ENCODE measurements around the gene CD48. TPM values are rescaled to one million over a fixed set of nuclear protein-coding genes. Genes with fewer than 3 reads are reported as not detected.

The CD48 gene, protein sequence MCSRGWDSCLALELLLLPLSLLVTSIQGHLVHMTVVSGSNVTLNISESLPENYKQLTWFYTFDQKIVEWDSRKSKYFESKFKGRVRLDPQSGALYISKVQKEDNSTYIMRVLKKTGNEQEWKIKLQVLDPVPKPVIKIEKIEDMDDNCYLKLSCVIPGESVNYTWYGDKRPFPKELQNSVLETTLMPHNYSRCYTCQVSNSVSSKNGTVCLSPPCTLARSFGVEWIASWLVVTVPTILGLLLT
- polyA plus RNA-seq (ENCODE audit: insufficient read length in 4 of 4): 1 to 10 TPM in 3 of 4 donors, under 1 TPM in 1; 0.66 to 2.6 (median 1.5) TPM

DNA sequence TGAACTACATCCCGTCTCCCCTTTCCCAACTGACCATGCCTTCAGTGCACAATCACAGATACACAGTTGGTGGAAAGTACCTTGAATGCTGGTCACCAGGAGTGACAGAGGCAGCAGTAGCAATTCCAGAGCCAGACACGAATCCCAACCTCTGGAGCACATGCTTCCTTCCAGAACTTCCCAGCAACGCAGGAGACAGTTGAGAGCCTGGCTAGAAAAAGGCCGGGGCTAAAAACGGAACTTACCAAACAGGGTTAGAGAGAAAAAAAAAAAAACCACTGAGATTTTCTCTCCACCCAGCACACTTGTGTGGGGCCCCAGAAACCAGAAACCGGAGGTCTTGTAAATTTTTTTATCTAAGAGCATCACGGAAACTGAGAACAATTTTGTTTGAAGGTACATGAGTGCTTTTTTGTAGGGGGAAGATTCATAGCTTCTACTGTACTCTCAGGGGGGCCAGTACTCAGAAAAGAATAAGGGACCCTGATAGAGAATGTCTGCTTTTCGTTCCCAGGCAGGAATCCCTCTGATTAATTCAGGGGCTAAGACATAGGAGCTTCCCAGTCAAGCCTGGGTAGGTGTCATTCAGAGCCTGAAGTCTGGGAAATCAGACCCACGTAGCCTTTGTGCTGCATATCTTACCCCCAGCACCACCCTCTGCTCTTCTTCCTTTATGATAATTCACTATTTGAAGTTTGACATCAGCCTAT is at the start of gene CD48:
TSS of gene CD48 (minus strand) at position 221 of the 710 bp plus-strand sequence. CDS start at position 162, 59 bp downstream.
- DNase-seq (ENCODE audit: low read depth in 4 of 4, low spot score in 2 of 4): no peak

DNA sequence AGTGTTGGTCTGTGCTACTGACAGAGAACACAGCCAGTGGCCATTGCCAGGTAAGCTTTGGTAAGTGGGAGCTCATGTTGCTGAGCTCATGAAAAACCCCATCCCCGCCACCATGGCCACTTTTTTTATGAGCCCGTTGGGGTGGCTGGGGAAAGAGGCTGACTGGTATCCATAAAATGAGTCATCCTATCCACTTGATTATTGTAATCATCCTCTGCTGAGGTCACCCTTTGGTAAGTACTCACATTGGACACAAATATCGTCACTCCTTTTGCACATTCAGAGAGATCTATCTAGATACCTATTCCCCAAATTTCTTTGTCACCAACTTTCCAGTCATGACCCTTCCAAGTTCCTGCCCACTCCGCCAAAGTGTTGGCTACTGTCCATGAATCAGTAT is 49.4 kb upstream of the CD48 start:
- no peak for DNase-seq (ENCODE audit: low read depth in 4 of 4, low spot score in 2 of 4)

DNA sequence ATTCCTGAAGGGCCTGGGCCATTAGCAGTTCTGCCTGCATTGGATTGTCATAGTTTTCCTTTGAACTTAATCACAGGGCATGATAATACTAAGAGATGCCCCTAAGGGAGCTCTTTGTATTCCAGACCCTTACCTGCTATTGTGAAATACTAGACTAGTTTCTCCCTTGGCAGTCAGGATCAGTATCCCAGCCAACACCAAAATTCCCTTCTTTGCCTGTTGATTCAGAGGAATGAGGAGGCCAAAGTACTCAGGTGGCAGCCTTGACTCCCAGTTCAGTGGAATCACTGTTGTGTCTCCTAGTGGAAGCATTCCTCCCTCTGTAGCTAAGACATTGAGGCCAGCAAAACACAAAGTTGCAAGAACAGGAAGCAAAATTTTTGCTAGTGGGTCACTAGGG is 48.1 kb upstream of the CD48 start:
- no peak for DNase-seq (ENCODE audit: low read depth in 4 of 4, low spot score in 2 of 4)

DNA sequence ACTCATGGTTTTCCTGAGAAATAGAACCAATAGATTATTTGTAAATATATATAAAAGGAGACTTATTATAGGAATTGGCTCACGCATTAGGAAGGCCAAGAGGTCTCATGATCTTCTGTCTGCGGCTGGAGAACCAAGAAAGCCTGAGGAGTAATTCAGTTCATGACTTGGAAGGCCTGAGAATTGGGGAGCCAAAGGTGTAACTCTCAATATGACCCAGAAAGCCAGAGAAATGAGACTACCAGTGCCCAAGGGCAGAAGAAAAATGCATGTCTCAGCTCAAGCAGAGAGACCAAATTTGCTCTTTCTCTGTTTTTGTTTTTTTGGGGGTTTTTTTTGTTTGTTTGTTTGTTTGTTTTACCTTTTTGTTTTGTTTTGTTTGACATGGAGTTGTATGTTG is 46.9 kb upstream of the CD48 start:
- DNase-seq (ENCODE audit: low read depth in 4 of 4, low spot score in 2 of 4): no peak

DNA sequence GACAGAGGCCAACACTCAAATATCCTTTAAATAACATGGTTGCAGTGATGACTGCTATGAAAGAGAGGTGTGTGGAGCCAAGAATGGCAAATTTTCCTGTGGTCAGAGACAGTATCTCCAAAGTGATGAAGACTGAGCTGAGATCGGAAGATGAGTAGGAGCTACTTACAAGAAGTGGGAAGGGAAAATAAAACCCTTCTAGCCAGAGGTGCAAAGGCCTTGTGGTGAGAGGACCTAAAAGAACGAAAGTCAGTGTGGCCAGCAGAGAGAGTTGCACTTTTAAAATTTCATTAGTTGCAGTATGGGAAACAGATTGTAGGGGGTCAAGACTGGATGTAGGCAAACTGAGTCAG is 45.2 kb upstream of the CD48 start:
- no peak for DNase-seq (ENCODE audit: low read depth in 4 of 4, low spot score in 2 of 4)

DNA sequence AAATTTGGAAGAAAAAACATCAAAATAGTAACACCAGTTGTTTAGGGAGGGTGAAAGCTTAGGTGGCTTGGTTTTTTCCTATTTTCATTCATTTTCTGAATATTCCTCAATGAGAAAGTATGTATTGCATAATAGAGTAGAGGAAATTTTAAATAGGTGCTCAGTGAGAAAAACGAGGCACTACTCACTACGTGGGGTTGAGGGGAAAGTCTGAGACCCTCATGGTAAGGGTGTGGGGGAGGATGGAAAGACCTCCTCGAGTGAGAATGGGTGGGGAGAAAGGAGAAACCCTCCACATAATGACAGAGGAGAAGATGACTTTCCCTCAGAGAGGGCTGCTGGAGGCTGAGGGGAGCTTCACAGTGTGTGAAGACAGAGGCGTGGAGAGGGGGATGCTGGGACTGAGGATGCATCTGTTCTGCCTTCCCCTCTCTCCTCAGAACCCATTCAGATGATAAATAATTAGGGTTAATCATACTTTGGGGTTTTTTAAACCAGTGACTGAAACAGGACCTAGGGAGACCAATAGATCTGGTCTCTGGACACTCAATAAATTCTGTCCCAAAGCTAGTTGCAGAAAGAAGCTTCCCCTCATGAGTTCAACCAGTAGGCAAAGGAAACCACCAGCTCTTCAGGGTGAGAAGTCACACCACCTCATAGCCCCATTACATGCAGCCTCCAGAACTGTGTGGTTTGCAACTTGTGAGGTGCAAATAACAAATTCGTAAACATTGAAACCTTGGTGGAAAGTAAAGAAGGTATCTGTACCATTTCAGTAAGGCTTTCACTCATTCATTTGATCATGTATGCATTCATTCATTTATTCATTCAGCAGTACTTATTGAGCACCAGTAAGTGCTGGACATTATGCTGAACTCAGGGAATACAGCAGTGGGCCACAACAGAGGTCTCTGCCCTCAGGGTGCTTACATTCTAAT is 44.6 kb upstream of the CD48 start:
- DNase-seq (ENCODE audit: low read depth in 4 of 4, low spot score in 2 of 4): no peak

DNA sequence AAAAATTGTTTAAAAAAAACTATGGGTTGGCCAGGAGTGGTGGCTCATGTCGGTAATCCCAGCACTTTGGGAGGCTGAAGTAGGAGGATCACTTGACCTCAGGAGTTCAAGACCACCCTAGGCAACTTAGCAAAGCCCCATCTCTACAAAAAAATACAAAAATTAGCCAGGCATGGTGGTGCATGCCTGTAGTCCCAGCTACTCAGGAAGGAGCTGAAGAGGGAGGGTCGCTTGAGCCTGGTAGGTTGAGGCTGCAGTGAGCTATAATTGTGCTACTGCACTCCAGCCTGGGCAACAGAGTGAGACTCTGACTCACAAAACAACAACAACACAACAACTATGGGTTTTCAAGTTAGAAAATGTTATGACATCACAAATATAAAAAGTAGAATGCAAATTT is 43.8 kb upstream of the CD48 start:
- DNase-seq (ENCODE audit: low read depth in 4 of 4, low spot score in 2 of 4): no peak

DNA sequence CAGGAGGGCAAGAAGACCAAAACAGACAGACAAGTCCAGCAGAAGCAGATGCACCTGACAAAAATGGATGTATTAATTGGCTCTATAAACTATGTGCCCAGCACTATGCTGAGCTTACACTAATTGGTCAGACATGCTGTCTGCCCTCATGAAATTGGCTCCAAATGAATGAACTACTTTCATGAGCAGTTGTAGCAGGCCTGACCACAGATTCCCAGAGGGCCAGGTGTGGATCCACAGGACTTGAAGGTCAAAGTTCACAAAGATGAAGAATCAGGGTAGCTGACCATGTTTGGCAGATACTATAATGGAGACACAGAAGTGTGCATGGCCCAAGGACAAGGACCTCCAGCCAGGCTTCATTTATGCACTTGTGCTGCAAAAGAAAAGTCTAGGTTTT is 42.0 kb upstream of the CD48 start:
- DNase-seq (ENCODE audit: low read depth in 4 of 4, low spot score in 2 of 4): no peak

DNA sequence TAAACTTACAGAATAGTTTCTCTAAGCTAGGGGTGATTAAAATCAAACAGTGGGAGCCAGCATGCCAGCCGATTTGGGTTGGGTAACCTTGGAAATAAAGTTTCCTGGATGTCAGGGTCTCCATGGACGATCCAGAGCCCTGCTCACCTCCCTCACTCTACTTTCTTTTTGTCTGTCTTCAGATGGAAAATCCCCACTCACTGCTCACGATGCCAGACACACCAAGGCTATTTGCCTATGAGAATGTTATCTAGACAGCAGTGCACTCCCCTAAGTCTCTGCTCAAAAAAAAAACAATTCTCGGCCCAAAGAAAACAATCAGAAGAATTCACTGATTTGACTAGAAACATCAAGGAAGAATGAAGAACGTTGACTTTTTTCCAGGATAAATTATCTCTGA is 41.3 kb upstream of the CD48 start:
- no peak for DNase-seq (ENCODE audit: low read depth in 4 of 4, low spot score in 2 of 4)

DNA sequence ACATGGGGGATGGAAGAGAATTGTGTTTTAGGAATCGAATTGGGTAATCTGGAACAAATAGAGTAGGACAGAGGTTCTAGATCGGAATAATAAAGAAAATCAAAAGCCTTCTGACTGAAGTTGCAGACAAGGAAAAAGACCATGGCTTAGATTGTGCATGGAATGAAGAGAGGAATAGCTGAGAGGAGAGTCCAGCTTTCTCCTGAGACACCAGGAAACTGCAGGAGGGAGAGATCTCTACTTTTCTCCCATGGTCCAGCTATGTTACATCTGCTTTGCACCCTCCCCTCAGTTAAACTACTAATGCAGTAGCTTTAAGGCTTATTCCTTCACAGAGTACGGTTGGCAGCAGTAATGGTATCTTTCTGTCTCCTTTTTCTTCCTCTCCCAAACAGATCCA is 40.8 kb upstream of the CD48 start:
- no peak for DNase-seq (ENCODE audit: low read depth in 4 of 4, low spot score in 2 of 4)

DNA sequence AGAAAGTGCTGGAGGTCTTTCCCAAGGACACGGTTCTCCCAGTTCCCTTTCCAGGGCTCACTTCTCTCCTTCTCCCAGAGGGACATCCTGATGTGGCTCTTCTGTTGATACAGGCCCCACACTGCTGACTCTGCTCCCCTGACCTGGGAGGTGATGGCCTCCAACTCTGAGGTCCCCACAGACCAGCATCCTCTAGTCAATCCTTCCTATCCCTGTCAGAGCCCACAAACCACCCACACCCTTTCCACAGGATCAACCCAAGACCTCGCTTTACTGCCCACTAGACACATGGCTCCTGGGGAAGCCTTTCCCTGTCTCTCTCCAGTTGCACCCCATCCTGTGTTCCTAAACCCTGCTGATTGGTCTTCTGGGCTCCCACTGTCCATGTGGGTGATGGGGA is 39.0 kb upstream of the CD48 start:
- no peak for DNase-seq (ENCODE audit: low read depth in 4 of 4, low spot score in 2 of 4)

DNA sequence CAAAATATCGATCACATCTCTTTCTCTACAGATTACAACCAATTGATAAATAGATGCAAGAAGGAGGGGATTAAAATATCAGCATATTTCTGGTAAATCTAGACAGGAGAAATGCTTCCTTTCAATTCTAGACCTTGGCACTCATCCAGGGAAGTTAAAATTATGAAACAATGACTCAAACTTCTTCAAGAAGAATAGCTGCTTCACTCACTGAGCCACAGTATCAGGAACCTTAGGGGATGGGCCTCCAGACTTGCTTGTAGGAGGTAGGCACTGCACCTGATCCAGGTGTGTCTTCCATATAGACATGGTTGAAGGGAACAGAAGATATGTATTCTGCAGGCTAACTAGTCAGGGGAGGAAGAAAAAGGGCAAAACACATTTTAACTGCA is 37.3 kb upstream of the CD48 start:
- no peak for DNase-seq (ENCODE audit: low read depth in 4 of 4, low spot score in 2 of 4)

DNA sequence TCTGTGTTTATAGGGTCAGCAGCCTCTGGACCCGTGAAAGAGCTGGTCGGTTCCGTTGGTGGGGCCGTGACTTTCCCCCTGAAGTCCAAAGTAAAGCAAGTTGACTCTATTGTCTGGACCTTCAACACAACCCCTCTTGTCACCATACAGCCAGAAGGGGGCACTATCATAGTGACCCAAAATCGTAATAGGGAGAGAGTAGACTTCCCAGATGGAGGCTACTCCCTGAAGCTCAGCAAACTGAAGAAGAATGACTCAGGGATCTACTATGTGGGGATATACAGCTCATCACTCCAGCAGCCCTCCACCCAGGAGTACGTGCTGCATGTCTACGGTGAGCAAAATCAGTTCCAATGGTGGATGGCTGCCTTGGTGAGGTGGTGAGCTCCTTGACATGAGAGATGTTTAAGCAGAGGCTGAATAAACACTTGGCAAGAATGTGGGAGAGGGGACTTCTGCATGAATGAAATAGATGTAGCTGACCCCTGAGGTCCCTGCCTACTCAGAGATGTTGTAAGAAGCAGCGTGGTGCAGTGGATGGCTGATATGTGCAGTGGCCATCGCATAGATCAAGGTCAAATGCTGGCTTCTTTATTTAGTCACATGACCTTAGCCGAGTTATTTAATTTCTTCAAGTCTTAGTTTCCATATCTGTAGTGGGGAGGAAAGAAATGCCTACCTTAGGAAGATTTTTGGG is 36.7 kb upstream of the CD48 start:
- no peak for DNase-seq (ENCODE audit: low read depth in 4 of 4, low spot score in 2 of 4)

DNA sequence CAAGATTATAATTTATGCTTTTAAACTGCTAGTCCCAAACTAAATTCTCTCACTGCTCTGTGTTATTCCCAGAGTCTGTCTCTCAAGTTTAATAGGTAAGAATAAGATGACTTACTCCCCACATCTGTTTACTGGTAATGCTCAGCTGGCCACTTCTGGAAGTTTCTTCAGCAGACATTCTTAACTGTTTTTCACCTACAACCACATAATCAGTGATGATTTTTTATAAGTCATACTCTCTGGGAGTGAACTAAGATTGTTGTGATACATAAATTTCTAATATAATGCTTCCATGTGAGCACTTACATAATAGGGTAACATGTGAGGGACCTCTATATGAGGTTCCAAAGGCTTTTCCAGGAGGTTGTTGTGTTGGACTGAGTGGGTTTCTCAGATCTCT is 36.1 kb upstream of the CD48 start:
- no peak for DNase-seq (ENCODE audit: low read depth in 4 of 4, low spot score in 2 of 4)

DNA sequence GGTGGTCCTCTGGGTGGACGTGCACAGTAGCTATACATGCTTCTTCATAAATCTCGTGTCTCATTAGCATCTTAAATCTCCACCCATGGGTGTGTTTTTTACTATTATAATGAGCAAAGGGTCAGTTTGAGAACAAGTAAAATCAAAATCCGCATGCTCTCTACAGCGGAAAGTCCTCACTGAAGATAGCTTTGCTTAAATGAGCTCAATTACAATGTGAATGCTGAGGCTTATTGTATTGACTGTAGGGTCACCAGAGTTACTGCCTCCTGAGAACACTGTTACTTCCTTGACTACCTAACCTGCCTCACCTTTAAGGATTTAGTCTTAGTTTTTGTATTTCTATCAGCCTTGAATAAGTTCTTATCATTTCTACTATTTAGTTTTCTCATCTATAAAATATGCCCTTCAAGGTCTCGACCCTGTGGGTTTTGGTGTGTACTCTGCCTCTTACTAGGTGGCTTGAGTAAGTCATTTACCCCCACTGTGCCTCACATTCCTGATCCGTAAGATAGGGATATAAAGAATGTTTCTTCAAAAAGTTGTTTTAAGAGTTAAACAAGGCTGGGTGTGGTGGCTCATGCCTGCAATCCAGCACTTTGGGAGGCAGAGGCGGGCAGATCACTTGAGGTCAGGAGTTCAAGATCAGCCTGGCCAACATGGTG is 35.3 kb upstream of the CD48 start:
- DNase-seq (ENCODE audit: low read depth in 4 of 4, low spot score in 2 of 4): no peak

DNA sequence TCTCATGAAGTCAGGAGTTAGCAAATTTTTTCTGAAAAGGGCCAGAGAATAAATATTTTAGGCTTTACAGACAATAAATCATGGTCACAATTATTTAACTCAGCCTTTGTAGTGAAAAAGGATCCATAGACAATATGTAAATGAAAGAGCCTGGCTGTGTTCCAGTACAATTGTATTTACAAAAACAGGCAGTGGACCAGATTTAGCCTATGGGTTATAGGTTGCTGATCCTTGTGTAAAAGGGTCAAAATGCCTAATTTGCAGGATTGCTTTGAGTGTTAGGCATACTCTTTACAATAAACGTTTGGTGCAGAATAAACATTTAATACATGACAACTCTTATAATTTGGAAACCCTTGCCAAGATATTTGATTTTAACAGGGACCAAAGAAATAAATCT is 33.9 kb upstream of the CD48 start:
- no peak for DNase-seq (ENCODE audit: low read depth in 4 of 4, low spot score in 2 of 4)

DNA sequence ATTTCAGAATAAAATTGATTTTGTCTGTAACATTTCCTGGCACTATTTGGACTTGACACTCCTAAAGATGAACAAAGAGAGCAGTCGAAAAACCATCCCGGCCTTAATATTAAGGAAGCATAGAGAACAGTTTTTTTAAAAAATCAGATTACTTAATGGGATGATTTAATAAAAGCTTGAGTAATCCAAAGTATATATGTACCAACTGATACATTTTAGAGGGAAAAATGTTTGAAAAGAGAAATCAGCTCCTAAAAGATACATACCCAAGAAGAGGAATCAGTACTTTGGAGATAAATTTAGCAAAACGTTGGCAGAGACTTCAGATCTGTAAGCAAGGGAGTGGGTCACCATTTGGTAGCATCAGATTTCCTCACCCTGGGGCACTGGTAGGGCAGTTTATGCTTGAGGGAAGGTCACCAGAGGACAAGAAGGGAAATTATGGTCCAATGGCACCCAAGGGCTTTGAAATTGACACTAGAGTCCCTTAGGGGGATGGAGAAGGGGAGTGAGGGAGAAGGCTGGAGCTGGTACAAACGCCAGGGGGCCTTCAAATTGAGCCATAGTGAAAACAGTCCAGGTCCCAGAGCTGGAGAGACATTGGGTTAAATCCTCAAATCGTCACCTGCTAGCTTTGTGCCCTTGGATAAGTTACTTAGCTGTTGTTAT is 33.4 kb upstream of the CD48 start:
- DNase-seq (ENCODE audit: low read depth in 4 of 4, low spot score in 2 of 4): no peak

DNA sequence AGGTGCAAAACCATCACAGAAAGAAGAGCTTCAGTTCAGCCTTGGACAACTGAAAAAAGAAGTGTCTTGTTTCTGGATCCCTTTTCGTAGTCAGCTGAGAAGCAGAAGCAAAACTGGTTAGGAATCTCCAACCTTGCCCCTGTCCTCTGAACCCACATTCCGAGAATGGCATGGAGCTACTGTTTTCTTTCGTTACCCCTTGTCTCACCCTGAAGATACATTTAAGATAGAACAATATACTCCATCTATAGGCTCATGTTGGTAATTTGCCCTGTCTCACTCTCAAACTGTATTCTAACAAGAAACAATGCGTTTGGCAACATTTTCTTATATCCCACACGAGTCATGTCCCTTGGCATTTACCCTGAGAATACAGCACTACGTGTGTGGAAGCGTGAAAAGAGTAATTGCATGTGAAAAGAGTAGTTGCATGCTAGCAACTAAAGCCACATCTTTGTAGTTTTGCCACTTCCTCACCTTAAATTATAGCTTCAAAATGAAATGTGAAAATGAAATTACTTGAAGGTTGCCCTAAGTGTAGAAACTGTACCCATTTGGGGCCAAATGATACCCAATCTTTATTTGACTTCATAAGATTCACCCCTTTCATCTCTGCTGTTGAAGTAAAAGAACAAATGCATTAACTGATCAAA is 32.7 kb upstream of the CD48 start:
- no peak for DNase-seq (ENCODE audit: low read depth in 4 of 4, low spot score in 2 of 4)

DNA sequence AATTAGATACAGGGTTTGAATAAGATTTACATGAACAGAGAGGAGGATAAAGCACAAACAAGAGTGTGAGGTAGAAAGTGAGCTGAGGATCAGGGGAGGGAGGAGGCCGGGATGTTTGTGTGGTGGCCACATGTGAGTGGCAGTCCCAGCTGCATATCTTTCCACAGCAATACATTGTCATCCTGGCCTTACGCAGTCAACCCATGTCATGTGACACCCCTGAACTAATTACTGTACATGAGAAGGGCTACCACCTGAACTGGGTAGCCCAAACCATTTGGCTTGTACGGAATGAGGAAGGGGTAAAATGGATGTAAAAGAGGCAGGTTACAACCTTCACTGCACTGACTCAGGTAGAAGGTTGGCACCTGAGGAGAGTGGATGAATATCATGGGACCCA is 31.6 kb upstream of the CD48 start:
- DNase-seq (ENCODE audit: low read depth in 4 of 4, low spot score in 2 of 4): no peak
